Heart left ventricle (tissue), 13 donors: ENCODE measurements around the gene ZSWIM8.

ENCODE experiments used
- CTCF ChIP-seq, 12 donors: fragments of 200-600 bp; sonication (generic) in 4 of 12; IDR thresholded peaks; one replicate each; pipeline versions ENCODE4 v1.5.0 to v1.8.0; 2018 to 2022; ENCODE audit warnings: antibody characterized with exemption in 12 of 12, mild to moderate bottlenecking in 5 of 12
- POLR2A ChIP-seq, 2 donors: fragments of 450-650 bp; IDR thresholded peaks; one replicate each; pipeline ENCODE4 v1.6.1; 2017; ENCODE audit warnings: antibody characterized with exemption in 2 of 2, mild to moderate bottlenecking in 2 of 2, moderate library complexity in 2 of 2
- donor health status: ischemic (EF 13 %, LVEDD 7.1; RV severe dilation, severe dysfunction).
- donor health status: DM: no; HTN: yes; CAD: no.
- donor health status: DM: no; HTN: no; CAD: no.
- donor health status: ischemic (EF 25% LVEDD 6.9; RV normal size, moderate dysfunction).
- donor health status: ischemic (EF 25% LVEDD 5.7; RV mildly dilated, moderate dysfunction).
- donor health status: ischemic (EF 35%, LVEDD 5.7; RV mildly dilated, moderate dysfunction).
- donor health status: nonischemic (EF 11% LVEDD 7.7; RV severe dilation, severe dysfunction).
- donor health status: DM: yes; HTN: yes; CAD: no.
- donor health status: PGD.
- donor health status: ischemic (EF 29% LVEDD 5.4; RV normal size, mild dysfunction).
- donor health status: nonischemic (EF 23%, LVEDD 6.1; RV moderate dilation, normal function).

GRCh38 chr10:73808021-73808815, 22.8 kb downstream of the ZSWIM8 start:
- no peak for TF ChIP-seq CTCF (IDR thresholded peaks at IDR 0.05)
- no peak for TF ChIP-seq POLR2A (IDR thresholded peaks at IDR 0.05)
